ENCODE measurements around the gene XDH. TPM values are rescaled to one million over a fixed set of nuclear protein-coding genes. Genes with fewer than 3 reads are reported as not detected.

Gene XDH
- total RNA-seq, 1 donor from 2014 or later: not detected

DNA sequence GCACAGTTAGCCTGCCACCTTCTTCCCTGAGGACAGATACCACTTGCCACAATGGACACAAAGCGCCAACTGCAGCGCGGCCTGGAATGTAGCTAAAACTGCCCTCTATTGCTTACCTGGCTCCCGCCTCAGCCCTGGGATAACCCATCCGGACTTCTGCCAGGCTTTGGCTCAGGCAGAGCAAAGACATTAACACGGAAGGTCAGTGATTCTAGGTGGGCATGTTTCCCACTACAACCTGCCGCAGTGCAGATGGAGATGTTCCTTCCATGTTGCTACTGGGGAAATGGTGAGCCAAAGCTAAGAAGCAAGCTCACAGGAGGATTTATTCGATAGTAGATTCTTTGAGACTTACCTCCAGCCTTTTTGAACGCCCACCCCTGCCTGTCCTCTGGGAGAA, 74.8 kb downstream of the XDH start:
- ATAC-seq (no peak), DNase-seq (ENCODE audit: missing footprints) (no peak)
- intact Hi-C loops (cut with DNase I): loop anchor here (10.0 kb wide), 2 partner anchors 165 to 475 kb away; no protein-coding TSS in a partner anchor

DNA sequence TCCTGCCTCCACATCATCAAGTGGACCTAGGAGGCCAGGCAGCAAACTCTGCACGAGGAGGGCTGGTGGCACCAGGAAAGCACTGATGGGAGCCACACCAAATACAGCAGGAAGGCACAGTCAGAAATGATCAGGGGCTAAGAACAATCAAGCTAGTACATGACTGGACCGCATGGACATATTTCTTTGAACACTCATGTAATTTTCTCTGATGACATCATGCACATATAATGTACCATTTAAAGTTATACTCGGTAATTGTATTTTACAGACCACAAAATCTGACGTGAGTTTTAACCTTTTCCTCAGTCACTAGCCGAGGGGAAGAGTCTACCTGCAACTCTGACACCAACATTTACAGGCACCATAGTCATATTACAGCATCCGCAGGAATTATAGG, 76.7 kb downstream of the XDH start:
- DNase-seq (ENCODE audit: missing footprints): no peak
- intact Hi-C loops (cut with DNase I): loop anchor here (10.0 kb wide), 2 partner anchors 163 to 473 kb away; no protein-coding TSS in a partner anchor
- no peak for ATAC-seq

DNA sequence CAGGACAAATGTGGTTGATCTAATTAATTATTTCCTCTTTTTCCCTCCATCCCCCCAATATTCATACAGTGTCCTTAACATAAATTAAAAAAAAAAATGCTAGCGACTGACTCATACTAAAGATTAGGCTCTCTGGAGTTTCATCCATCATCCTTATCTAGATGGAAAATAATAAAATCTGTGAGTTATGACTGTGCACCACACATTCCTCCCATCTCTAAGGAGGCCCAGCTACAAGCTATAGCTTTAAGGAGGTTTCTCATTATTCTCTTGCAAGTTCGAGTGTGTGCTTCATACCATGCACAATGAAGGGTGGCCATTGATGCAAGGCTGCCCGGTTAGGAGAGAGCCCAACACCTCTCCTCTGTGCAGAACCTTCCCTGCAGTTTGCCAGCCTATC, 77.3 kb downstream of the XDH start:
- no peak for ATAC-seq
- no peak for DNase-seq (ENCODE audit: missing footprints)
- intact Hi-C loops (cut with DNase I): loop anchor here (10.0 kb wide), 2 partner anchors 162 to 472 kb away; no protein-coding TSS in a partner anchor

DNA sequence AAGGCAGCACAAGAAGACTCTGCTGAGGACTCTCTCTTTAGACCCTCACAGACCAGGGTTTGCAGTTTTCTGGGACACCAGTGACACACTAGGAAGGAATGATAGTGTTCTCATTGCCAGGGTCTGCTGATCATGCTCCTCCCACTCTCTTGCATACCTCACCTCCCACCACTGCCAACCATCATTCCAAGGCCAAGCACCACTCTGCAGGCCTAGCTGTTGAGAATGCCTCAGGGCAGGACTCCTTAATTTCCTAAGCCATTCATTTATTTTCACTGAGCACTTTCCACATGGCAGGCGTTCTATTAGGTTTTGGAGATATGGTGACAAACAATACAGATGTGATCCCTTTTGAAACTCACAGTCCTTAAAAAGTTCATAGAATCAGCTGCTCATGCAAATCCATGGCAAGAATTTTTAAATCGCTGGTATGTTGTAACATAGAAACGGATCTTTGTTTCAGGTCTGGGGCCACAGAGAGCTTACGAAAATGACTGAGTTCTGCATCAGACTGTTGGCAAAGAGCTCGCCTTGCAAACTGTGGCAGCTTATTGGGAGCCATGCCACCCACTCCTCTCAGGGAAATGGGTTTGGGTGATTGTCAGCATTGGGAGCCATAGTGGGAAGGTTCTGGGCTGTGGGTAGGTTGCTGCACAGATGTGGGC, 78.5 kb downstream of the XDH start:
- ATAC-seq (peak; percentile 60), DNase-seq (ENCODE audit: missing footprints) (no peak)
- intact Hi-C loops (cut with DNase I): loop anchor here (10.0 kb wide), 2 partner anchors 161 to 471 kb away; no protein-coding TSS in a partner anchor

DNA sequence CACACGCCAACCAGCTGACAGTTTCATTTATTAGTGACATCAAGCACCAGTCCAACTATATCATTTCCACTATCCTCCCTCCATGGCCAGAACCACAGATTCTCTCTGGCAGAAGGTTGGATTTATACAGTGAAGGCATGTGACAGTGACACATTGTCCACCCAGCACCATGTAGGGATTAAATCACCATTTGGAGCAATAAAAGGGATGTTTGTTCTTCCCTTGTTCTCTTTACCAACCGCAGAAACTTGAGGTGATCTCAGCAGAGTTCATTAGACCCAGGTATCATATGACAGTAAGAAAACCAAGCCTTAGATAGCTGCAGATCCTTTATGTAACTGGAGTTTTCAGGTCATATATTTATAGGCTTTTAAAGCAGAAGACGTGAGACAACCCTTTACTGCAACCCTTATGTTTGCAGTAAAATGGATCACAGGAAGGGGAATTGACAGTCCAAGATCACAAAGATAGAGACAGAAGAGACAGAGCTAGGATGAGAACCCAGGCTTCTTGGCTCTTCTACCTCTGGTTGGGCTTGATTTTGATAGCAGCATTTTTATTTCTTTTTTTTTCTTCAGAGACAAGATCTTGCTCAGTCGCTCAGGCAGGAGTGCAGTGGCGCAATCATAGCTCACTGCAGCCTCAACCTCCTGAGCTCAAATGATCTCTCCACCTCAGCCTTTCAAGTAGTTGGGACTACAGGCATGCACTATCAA, 80.1 kb downstream of the XDH start:
- ATAC-seq (no peak), DNase-seq (ENCODE audit: missing footprints) (no peak)
- intact Hi-C loops (cut with DNase I): loop anchor here (5.0 to 10.0 kb wide), 3 partner anchors 102 to 470 kb away; partner anchors contain the start of gene EHD3

DNA sequence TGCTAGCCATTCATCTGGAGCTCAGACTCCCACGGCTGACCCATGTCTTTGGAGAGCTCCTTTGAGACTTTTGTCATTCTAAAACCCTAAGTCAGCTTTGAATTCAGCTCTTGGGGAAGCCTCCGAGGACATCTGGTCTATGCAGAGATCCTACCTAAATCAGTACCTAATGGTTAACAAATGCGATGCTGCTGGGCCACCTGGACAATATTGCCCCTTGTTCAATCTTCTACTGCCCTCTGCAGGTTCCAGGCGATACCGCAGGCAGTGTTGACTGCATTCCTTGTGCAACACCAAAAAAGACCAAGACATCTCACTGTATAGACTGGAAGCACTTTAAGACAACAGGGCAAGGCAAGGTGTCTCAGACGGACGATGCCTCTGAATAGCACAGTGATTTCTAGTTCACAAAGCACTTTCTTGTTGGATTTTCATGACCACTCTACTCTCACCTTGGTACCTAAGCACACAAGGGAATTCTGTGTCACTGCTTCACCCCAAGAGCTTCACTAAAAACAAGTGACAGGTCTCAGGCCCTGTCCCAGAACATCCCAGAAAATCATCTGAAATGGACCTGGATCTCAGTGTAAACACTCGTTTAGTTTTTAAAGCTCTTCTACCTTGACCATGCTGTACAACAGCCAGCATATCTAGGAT, 80.9 kb downstream of the XDH start:
- ATAC-seq (peak; percentile 77), DNase-seq (ENCODE audit: missing footprints) (peak; percentile 83)
- intact Hi-C loops (cut with DNase I): loop anchor here (1.0 to 10.0 kb wide), 5 partner anchors 101 to 619 kb away; partner anchors contain the start of genes EHD3 and GALNT14

DNA sequence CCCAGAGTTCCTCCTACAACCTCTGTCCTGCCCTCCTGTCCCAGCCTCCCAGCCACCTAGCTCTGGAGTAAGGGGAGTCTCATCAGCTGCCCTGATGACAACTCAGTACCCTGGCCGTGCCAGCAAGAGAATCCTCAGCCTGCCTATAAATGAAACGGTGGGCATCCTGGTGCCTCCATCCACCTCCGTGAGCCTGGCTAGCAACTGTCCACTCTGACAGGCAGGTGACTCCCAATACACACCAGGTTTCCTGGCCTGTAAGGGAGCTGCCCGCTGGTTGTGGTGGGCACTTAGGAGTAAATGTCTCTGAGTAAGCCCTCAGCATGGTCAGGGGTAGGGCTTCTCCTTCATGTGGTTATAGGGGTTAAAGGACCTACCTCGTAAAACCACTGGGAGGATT, 81.5 kb downstream of the XDH start:
- ATAC-seq (no peak), DNase-seq (ENCODE audit: missing footprints) (no peak)
- intact Hi-C loops (cut with DNase I): loop anchor here (1.0 to 10.0 kb wide), 5 partner anchors 101 to 619 kb away; partner anchors contain the start of genes EHD3 and GALNT14

DNA sequence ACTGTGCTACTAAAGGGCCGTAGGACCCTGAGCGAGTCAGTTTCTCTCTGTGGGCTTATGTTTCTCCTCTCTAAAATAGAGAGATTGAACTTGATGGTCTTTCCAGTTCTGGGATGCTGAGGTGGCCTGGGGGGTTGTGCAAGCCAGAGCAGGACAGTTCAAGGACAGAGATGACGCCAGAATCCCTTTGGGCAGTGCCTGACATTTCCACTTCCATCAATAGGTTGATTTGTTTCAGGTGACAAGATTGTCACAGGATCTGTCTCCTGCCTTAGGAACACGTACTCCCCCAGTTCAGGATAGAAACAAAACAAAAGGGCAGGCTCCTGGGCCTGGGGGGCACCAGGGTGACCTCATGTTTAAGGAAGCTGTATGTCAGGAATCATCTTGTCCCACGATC, 82.0 kb downstream of the XDH start:
- intact Hi-C loops (cut with DNase I): loop anchor here (2.0 to 10.0 kb wide), 4 partner anchors 100 to 468 kb away; partner anchors contain the start of genes EHD3 and GALNT14
- no peak for ATAC-seq
- no peak for DNase-seq (ENCODE audit: missing footprints)

DNA sequence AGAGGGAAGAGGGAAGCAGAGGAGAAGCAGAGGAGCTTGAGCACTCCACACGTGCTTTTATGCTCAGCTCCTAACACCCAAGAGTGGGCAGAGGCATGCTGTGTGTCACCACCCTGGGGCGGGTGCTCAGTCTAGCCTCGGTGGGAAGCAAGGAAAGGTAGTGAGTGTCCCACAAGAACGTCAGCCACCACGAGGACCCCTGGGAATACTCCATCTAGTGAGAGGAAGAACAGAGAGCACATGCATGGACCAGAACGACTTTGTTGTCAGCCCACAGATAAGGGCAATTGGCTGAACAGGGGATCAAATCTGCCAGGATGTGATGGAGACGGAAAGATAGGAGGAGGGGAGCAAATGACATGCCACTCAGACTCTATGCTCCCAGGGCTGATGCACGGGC, 83.4 kb downstream of the XDH start:
- DNase-seq (ENCODE audit: missing footprints) (no peak), ATAC-seq (no peak)
- intact Hi-C loops (cut with DNase I): loop anchor here (5.0 to 10.0 kb wide), 3 partner anchors 99 to 466 kb away; partner anchors contain the start of gene EHD3

DNA sequence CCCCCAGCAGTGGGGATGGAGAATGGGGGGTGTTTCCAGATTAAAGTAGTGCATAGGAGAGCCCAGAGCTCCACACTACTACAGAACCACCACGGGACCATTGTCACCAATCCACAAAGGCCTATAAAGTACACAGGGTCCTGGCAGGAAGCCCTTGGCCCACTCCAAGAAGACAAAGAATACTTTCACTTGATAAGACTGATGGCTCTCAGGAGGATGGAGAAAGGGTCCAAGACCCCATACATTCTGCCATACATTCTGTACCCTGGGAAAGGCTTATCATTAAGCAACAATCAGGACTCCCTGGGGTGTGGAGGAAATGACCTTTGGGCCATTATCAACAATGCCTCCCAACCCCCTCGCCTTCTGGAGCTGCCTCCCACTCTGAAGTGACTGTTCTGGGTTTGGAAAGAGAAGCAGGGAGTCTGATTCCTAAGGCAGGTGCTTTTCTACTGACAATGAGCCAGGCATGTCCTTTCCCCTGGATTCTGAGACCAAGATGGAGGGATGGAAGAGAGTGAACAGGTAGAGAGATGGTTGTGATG, 85.4 kb downstream of the XDH start:
- intact Hi-C loops (cut with DNase I): no loop called here
- DNase-seq (ENCODE audit: missing footprints) (no peak), ATAC-seq (no peak)

DNA sequence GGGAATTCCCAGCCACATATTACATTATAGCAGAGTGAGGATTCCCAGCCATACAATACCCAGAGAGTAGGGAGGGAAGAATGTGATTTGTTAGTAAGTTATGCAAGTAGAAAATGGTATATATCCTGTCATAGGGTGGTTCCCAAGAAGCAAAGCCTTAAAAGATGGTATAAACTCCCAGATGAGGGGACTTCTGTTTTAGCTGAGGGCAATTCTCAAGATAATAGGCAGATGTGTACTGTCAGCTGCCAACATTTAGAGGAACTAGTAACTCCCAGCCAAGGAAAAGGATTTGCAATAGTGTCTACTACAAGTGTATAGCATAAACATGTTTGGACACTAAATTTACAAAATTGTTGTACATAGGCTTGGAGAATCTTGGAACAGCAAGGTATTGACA, 86.5 kb downstream of the XDH start:
- DNase-seq (ENCODE audit: missing footprints): no peak
- intact Hi-C loops (cut with DNase I): no loop called here
- ATAC-seq: peak; percentile 18

DNA sequence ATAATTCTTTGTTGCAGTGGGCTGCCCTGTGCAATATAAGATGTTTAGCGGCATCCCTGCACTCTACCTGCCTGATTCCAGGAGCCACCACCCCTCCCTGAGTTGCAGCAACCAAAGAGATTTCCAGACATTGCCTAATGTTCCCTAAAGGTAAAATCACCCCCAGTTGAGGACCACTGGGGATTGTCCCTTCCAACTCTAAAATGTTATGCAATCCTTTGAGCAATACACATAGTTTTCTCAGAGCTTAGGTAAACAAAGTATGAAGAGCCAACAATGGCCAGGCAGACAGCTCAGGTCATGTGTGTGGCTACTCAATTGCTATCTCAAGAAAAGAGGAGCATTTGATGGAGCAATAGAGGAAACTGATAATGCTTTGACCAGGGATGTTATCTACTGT, 87.0 kb downstream of the XDH start:
- intact Hi-C loops (cut with DNase I): no loop called here
- DNase-seq (ENCODE audit: missing footprints) (no peak), ATAC-seq (no peak)

DNA sequence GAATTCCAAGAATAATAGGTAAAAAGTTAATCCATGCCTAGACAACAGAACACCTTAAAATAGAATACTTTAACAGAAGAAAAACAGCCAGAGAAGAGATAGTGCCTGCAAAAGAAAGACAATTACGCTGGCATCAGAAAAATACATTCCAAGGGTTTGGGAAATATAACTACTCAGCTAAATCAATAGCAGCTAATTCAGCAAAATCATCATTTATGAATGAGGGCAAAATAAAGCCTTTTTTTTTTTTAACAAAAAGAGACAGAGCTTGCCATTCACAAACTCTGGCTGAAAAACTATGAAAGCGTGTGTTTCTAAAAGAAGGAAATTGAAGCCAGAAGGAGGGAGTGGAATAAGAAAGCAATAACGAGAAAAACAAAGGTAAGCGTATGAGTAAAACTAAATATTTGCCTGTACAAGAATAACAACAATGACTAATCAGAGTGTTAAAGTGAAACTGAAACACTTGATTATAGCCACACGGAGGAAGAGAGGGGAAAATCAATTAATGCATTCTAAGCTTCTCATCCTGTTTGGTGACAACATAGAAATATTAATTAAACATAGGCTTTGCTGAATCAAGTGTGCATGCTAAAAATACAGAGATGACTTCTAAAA, 90.4 kb downstream of the XDH start:
- no peak for DNase-seq (ENCODE audit: missing footprints)
- intact Hi-C loops (cut with DNase I): no loop called here
- no peak for ATAC-seq

DNA sequence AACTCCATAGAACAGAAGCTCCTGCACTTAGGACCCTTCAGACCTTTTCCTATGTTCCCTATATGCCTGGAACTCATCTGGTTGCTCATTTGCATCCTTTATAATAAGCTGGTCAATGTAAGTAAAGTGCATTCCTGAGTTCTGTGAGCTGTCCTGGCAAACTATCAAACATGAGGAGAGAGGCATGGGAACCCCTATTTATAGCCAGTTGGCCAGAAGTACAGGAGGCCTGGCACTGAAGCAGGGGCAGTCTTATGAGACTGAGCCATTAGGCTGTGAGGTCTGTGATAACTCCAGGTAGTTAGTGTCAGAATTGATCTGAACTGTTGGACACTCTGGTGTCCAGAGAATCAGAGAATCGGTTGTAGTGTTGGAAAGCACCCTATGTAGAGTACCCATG, 92.2 kb downstream of the XDH start:
- DNase-seq (ENCODE audit: missing footprints): no peak
- intact Hi-C loops (cut with DNase I): no loop called here
- ATAC-seq: peak; percentile 57

DNA sequence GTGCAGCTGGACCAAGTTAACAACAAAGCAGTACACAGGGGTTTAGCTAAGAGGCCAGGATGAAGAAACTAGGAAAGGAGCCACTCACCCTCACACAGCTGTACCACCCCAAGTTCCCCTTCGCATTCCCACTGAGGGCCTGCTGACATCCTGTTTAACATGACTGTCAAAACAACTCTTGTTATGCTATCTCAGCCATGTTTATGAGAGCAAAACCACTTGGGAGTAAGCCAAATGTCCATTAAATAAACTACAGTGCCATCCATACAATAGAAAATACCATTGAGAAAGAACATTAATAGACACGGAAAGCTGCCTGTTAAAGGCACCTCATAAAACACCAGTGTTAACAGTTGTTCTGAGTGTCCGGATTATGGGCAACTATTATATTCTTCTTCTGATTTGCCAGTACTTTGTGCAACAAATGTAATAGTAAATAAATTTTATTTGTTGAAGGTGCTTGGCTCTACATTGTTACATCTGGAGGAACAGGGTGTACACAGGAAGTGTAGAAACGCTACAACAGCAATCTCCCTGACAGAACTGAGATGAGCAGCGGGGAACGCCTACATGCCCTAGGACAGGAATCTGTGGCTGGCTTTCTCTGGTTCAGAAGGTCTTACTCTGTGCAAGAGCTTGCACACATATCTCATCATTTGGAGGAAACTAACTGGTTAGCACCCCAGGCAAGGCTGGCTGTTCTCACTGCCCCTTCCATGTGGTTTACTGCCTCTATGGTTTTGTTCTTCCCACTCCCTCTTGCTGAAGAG, 95.0 kb downstream of the XDH start:
- intact Hi-C loops (cut with DNase I): no loop called here
- DNase-seq (ENCODE audit: missing footprints) (no peak), ATAC-seq (peak; percentile 77)

DNA sequence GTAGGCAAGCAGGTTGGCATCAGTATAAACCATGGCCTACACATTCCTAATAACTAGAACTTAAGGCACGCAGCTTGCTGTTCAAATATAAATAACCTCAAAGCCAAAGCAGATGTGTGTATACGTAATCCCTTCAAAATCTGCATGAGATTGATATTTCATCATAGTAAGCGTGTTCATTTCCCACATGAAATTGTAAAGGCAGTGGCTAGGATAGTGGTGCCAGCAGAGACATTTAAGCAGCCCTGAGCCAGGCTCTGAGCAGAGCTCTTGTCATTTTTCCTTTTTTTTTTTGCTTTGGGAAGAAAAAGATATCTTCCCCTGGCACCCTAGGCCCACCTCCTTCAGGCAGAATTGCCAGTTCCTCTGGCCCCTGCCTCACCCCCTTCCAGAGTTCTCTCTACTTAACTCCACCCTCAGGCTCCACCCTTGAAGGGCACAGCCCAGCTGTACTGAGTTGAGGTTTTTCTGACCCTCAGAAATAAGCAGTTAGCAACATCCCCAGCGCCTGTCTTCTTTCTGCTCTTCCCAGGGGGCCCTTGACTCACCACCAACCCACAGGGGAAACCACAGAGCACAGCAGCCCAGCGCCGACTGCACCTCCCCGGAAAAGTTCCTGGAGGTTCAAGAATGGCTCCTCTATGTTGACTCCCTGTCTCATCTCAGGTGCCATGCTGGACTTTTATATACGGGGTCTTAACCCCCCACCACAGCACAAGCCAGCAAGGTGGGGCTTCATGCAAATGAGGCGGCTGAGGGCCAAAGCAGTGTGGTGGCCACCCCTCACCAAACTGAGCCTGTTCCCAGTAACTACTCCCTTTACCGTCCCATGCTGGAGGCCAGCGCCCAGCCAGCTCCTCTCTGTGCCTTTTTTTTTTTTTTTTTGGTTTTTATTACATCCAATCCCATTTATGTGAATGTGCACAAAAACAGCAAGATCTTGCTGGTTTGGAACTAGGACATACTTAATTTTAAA, 95.9 kb downstream of the XDH start:
- ATAC-seq: peak; percentile 69
- intact Hi-C loops (cut with DNase I): no loop called here
- no peak for DNase-seq (ENCODE audit: missing footprints)

DNA sequence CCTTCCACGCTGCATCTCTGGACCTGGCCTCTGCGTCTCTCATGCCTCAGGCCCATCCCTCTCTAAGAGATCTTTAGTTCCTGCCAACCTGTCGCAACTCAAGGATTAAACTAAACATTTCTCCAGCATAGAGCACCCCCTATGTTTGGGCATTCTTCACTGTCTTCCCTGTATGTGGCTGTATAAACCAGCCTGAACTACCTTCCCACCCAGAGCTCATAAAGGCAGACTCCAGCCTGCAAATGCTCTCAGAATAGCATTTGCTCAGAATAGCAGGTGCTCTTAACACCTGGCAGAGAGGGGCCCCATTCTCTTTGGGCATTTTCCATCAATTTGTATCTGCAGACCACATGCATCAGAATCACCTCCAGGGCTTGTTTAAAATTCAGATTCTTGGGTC, 97.1 kb downstream of the XDH start:
- intact Hi-C loops (cut with DNase I): no loop called here
- no peak for ATAC-seq
- DNase-seq (ENCODE audit: missing footprints): no peak

Measured in Right ventricle myocardium inferior (tissue), 1 donor.